Measurements from ENCODE around the gene EMILIN1.
A peak's percentile ranks its signal among the peaks of the same experiment; 100 is the strongest.

Gene EMILIN1

DNA sequence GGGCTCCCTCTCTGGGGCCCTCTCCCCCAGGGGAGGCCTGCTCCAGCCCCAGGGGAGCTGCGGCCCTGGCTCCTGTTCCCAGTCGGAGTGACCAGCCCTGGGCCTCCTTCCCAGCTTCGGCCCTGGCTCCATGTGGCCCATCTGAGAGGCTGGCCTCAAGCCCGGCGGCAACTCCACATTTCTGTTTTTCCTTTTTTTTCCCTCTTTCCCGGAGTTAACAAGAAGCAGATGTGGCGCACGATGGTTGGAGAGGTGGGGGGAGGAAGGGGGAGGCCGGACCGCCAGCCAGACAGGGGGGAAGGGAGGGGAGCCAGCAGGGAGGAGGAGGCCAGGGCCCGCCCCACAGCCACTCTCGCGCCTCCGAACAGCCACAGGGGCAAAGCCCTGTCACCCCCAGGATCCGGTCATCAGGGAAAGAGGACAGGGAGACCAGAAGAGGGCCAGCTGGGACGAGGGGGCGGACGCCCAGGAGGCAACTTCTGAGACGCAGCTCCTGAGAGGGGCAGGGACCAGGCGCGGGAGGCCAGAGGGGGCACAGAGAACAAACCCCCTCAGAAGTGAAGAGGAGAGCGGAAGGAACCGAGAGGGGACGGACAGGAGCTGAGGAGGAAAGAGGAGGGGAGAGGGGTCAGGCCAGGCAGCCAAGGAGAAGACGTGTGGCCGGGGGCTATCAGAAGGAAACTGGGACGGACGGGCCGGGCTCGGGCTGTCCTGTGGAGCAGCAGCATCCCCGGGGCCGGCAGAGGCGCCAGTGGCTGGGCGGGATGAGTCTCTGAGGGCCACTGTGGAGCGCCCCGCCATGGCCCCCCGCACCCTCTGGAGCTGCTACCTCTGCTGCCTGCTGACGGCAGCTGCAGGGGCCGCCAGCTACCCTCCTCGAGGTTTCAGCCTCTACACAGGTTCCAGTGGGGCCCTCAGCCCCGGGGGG, at the start of gene EMILIN1:
EMILIN1 (plus strand) TSS at position 349 of the 928 bp plus-strand sequence; CDS start at position 800, 451 bp downstream.
- DNase-seq, result peak; percentile 43 to 86

DNA sequence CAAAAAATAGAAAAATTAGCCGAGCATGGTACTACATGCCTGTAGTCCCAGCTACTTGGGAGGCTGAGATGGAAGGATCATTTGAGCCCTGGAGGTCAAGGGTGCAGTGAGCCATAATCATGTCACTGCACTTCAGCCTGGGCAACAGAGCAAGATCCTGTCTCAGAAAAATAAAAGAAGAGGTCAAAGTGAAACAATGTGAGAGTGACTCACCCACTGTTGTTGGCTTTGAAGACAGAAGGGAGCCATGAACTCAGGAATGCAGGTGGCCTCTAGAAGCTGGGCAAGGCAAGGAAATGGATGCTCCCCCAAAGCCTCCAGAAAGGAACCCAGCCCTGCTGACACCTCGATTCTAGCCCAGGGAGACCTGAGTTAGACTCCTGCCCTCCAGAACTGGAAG, 49.4 kb upstream of the EMILIN1 start:
- DNase-seq, result no peak

DNA sequence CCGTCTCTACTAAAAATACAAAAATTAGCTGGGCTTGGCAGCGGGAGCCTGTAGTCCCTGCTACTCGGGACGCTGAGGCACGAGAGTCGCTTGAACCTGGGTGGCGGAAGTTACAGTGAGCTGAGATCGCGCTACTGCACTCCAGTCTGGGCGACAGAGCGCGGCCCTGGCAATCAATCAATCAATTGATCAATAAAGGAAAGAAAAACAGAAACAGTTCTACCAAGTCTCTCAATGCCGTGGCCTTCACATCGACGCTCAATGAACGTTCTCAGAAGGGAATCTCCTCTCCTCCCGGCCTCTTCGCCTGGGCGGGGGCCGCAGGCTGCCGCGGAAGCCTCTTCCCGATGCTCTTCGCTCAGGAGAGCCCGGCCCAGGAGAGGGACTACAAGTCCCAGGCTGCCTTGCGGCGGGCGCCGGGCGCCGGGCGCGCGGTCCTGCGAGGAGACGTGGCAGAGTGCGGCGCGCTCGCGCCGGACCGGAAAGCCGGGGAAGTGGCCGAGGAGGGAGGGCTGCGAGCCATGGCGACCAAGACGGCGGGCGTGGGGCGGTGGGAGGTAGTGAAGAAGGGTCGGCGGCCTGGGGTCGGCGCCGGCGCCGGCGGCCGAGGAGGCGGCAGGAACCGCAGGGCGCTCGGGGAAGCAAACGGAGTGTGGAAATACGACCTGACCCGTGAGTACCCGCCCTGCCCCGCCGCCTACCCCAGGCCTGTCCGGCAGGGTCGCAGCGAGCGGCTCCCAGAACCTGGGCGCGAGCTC, 45.7 kb upstream of the EMILIN1 start, which contains the start of gene TMEM214:
TMEM214 (plus strand) TSS at position 471 of the 758 bp plus-strand sequence; CDS start at position 522, 51 bp downstream.
- DNase-seq, result peak; percentile 67 to 90

DNA sequence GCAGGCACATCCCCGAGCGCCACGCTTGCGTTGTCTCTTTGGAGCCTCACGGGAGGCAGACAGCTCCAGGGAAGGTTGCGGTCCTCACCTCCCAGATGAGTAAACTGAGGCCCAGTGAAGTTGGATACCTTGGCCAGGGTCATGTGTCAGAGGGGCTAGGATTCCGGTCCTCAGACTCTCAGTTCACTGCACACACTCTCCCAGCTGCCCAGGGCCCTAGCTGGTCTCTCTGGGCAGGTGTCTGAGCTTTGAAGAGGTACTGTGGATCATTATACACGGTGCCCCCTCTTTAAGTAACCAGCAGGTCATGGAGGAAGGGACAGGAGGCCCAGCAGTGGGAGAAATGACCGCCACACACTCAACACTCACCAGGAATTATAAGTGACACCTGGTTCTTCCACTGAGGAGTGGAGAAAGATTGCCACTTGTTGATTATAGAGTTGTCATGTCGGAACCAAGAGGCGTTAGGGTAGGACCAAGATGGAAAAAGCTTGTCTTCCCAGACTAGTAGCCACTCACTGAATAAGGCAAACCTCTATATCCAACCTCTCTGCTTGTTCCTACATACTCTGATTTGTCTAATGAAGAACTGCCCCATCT, 45.1 kb upstream of the EMILIN1 start:
- DNase-seq, result no peak

DNA sequence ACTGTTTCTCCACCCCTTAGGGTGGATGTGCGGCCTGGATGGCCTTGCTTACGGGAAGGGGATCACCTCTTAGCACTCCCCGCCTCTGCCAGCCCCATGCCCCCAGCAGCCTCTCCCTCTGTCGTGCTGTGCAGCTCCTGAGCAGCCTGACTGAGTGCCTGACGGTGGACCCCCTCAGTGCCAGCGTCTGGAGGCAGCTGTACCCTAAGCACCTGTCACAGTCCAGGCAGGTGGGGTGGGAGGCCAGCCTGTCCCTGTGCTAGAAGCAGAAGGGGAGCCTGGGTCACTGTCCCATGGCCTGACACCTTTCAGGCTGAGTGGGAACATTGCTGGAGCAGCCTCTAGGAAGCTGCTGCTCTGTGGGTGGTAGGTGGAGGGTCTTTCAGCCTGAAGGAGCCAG, 40.4 kb upstream of the EMILIN1 start:
- no peak for DNase-seq

DNA sequence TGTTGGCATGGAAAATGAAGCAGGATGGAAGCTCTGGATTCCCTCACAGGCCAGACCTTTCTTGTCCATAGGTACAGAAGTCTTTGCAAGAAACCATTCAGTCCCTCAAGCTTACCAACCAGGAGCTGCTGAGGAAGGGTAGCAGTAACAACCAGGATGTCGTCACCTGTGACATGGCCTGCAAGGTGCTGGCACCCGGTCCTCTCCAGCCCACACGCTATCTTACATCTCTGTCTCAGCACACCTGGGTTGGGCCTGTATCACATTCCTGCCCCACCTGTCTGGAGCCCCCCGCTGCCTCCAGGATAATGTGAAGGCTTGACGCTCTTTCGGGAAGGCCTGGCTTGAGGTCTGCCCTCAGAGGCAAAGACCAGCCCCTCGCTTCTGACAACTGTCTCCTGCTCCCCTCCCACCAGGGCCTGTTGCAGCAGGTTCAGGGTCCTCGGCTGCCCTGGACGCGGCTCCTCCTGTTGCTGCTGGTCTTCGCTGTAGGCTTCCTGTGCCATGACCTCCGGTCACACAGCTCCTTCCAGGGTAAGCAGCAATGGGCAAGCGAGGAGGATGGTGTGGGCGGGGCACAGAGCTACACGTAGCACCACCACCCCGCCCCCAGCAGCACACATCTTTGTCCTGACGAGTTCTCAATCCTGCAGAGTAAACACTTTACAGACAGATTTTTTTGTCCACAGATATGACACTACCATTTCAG, 39.6 kb upstream of the EMILIN1 start:
- no peak for DNase-seq

DNA sequence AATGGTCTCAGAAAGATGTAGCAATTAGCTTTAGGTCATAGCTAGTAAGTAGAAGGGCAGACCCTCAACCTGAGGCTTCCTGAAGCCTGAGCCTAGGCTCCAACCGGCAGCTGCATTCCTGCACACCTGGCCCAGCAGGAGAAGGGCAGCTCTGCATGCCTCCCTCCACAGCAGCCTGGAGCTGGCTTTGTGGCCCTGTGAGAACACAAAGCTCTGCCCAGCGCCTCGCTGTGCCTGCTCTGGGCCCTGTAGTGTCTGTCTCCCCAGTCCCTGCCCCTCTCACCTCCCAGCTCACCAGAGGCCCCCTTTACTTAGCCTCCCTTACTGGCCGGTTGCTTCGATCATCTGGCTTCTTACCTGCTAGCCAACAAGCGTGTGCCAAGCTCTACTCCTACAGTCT, 39.0 kb upstream of the EMILIN1 start:
- no peak for DNase-seq

DNA sequence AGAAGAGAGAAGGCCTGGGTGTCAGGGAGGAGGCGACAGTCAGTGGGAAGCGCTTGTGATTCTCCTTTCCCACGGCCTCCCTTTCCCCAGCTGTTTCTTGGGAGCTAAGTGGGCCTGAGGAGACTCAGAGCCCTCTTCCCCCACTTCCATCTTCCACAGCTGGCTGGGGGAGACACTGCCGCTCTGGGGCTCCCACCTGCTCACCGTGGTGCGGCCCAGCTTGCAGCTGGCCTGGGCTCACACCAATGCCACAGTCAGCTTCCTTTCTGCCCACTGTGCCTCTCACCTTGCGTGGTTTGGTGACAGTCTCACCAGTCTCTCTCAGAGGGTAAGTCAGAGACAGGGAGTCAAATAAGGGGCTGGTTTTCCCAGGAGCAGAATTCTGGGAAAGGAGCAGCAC, 38.5 kb upstream of the EMILIN1 start:
- DNase-seq, result no peak

DNA sequence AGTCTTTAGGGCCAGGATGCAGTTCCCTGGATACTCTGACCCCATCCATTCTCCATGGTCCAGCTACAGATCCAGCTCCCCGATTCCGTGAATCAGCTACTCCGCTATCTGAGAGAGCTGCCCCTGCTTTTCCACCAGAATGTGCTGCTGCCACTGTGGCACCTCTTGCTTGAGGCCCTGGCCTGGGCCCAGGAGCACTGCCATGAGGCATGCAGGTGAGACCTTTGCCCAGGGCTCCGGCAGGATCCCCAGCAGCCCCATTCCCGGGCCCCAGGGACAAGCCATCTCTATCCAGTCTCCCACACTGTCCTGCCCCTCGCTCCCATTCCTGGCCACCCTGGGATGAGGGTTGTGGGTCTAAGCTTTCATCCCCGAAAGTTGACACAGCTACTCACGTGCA, 38.1 kb upstream of the EMILIN1 start:
- DNase-seq, result no peak

DNA sequence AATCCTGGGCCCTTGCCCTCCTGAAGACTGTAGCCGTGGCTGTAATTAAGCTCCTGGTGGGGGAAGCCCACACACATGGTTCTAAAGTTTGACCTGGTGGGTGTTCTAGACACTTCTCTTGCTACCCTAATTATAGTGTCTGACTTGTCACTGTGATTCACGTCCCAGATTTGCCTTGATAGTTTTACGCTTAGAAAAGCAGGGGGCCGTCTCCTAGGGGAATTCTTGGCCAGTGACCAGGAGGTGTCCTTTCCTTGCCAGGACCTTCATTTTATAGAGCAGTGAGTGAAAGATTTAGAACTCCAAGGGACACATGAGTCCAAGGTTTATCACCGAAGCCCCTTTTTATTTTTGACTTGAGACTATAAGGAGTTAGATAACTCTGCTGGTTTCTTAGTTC, 36.7 kb upstream of the EMILIN1 start:
- no peak for DNase-seq

DNA sequence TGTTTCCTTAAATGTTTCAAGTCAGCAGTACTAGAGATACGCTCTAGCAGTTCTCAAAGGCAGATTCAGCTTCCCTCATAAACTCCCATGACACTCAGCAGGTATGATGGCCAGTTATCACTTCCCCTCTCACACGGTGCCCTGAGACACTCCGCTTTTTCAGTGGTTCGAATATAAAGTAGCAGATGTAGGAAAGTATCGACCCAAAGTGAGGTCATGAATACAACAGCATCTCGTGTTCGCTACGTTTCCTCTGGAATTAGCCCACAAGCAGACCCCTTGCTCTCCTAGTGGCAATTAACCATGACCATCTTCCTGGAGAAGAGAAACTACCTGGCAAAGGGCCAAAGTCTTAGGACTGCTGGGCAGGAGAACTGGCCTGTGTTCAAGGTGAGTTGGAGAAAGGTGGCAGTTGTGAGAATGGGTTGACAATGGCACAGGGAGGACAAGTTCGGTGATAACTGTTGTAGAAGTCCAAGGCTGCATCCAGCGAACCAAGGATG, 36.2 kb upstream of the EMILIN1 start:
- DNase-seq, result no peak

DNA sequence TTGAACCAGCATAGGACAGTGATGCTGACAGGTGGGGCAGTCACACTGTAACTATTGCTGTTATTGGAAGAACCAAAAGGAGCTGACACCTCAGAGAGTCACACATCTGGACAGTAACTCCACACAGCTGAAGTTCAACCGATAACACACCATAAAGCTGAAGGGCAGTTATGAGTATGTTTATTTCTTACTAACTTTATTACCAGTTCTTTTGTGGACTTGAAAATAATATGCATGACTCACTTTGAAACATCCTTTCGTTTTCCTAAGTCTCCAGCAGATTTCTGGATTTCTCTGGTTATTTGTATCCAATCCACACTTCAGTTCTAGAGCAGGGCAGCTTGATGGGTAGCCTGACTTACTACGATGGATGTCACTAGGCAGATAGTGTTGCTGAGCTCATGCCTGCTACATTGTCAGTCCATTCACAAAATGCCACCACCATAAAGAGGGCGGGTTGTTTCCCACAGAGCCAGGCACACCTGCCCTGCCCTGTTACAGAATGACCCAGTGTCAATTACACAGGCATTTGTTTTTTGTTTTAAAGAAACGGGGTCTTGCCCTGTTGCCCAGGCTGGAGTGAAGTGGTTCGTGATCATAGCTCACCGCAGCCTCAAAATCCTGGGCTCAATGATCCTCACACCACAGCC, 35.3 kb upstream of the EMILIN1 start:
- no peak for DNase-seq

DNA sequence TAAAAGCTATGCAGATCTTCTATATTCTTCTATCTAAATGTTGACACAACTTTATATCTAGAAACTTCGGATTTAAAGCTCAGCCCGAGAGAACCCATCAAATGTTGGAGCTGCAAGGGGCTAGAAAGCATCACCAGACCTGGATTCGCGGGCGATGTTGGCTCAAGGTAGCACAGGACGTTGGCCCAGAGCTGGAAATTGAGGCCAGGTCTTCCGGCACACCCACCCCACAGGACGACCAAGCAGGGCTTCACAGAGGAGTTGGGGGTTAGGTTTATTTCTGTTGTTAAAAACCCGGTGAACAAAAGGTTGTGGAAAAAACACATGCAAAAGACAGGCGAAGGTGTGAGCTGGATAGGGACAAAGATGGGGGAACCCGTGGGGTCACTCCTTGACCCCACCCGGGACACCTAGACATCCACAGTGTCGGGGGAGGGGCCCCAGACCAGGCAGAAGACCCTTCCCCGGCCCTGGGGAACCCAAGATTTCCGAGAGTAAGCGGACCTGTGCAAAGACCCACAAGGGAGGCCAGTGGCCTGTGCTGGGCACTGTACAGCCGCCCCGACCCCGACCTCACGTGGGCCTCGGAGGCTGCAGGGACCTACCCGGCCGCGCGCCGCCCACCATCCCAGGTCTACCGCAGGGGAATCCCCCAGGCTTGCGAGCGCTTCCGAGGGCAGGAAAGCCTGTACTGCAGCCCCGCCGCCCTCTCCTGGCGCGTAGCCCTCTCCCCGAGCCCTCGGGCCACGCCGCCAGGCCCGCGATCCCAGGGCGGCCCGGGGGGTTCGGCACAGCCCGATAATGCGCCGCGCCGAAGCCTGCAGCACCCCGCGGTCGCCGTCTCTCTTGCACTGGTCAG, 28.8 kb upstream of the EMILIN1 start:
- peak in 1 of 2 experiments; percentile 68 for DNase-seq

DNA sequence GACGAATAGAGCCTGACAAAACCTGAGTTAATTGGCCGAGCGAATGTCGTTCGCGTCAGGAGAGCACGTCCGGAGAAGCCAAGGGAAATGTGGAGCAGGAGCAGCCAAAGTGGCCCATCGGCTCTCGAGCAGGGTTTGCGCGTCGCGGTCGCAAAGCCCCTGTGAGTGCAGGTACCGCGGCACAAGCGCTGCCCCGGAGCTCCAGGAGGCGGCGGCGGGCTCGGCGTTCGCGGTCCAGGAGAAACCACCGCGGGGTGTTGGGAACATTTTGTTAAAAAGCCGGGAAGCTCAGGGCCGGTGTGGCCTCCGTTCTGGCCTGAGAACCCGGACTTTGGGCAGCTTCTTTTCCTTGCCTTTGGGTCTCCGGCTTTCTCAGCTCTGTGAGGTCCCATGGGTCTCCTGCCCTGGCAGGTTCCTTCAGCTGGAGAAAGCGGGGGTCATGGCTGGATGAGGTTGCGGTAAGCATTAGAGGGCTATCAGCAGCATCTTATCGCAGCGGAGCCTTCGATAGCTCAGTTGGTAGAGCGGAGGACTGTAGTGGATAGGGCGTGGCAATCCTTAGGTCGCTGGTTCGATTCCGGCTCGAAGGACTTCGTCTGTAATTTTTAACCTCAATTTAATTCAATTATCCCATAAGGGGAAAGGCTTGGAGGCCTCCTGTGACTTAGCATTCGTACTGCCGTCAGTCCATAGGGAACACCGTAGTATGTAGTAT, 28.0 kb upstream of the EMILIN1 start:
- DNase-seq, result peak; percentile 93 to 95

DNA sequence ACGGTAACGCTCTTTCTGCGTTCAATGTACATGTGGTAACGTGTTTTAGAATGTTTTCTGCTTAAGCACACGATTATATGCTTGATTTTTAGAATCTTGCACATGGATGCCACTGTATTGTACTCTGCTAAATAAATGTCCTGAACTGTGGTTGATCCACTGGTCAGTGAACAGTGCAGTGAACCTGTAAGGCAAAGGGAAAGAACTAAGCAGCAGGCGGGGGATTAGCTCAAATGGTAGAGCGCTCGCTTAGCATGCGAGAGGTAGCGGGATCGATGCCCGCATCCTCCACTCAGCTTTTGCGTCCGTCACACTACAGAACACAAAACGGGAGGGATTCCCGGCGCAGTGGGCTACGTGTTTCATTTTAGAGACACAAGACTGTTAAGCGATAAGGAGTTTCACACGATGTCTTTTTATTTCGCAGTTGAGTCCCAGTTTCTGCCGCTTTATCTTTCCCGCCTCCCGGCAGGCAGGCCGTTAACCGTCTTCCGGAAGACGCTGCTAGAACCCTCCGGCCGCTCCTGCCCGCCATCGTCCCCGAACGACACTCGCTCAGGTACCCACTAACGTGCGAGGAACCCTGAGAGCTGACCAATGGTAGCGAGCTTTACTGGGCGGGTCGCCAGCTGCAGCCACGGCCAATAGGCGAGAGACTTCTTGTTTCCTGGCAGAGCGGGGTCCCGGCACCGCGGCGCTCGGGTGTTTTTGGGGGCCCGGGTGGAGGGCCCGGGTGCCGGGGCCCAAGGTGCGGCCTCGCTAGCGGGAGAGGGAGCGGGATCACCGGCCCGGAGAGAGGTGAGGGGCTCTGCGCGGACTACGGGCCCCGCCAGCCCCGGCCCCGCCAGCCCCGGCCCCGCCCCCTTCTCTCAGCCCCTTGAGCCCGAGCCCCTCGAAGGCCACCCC, 27.2 kb upstream of the EMILIN1 start, which contains the start of gene AGBL5:
AGBL5 (plus strand) TSS at position 673 of the 906 bp plus-strand sequence. CDS start 1,291 bp downstream, outside the sequence.
- DNase-seq, result peak; percentile 94 to 95

DNA sequence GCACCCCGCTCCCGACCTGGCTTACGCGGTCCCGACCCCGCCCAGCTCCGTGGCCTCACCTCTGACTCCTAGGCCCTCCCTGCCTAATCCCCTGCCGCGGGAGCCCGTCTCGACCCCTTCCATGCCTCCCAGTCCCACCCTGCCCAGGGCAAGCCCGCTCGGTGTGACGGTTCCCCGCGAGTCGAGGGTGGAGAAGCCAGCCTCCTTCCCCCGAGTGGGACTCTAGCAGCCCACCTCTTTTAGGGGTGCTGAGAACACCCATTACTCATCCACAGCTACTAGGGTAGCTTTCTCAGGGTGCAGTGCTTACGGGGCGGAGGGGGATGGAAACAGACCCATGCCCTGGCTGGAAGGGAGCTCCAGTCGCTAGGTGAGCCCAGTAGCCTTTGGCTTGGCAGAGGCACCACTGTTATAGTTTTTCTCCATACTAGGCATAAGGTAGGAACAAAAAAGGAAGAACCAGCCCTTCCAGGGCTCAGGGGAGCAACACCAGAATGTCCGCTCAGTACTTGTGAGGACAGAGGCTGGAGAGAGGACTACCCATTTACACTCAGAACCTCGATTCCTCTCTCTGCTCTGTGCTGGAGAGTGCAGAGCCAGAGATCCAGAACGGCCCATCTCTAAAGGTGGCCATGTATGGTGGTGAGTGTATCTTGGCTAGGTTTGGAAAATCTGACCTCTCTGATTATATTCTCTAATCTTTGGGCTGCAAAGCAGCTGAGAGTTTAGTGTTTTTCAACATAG, 26.3 kb upstream of the EMILIN1 start:
- no peak for DNase-seq

DNA sequence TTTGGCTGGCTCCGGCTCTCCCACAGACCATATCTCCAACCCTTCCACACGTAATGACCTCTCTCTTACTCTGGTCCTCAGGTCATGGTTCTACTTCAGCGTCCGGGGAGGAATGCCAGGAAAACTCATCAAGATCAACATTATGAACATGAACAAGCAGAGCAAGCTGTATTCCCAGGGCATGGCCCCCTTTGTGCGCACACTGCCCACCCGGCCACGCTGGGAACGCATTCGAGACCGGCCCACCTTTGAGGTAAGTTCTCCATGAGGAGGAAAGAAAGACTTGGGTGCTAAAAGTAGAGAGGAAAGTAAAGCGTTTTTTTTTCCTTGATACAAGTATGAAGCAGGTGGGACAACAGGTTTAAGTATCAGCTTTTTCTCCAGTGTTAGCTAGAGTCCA, 25.1 kb upstream of the EMILIN1 start:
- no peak for DNase-seq

DNA sequence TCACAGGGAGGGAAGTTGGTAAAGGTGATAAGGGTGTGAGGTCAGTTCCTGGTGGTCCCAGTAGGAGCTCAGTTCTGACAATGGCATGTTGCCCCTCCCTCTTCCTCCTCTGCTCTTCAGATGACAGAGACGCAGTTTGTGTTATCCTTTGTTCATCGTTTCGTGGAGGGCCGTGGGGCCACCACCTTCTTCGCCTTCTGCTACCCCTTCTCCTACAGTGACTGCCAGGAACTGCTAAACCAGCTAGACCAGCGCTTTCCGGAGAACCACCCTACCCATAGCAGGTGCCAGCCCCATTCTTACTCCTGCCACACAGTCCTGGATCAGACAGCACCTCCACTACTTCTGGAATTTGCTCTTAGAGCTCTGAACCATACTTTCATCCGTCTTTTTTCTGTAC, 24.6 kb upstream of the EMILIN1 start:
- DNase-seq, result no peak
